HS-5 (cell line): Measurements from ENCODE around the gene LRRTM2.
A peak's percentile ranks its signal among the peaks of the same experiment; 100 is the strongest.
"Not testable (repeated sequence)": the region's sequence is repeated elsewhere in the genome, so short reads cannot be mapped to it uniquely, and the experiment has no call there.

Experiments used
- DNase-seq: peaks from one replicate; pipeline ENCODE4 v3.0.0-alpha.2; 2012; ENCODE audit warnings: low read depth

The LRRTM2 gene

GRCh38 chr5:138834853-138835252 is 40.3 kb downstream of the LRRTM2 start:
- DNase-seq = not testable (repeated sequence)

GRCh38 chr5:138833726-138834480 is 41.2 kb downstream of the LRRTM2 start:
- no peak for DNase-seq

GRCh38 chr5:138833080-138833479 is 42.1 kb downstream of the LRRTM2 start:
- no peak for DNase-seq

- DNase-seq = no peak
Measured at GRCh38 chr5:138832218-138832617, 42.9 kb downstream of the LRRTM2 start.

- DNase-seq = no peak
Measured at GRCh38 chr5:138831703-138832102, 43.4 kb downstream of the LRRTM2 start.

GRCh38 chr5:138829341-138829740 is 45.8 kb downstream of the LRRTM2 start:
- peak; percentile 11 for DNase-seq

- DNase-seq = no peak
Measured at GRCh38 chr5:138828556-138828955, 46.6 kb downstream of the LRRTM2 start.

- no peak for DNase-seq
Measured at GRCh38 chr5:138824924-138825863, 49.9 kb downstream of the LRRTM2 start.

GRCh38 chr5:138824516-138824915 is 50.6 kb downstream of the LRRTM2 start:
- DNase-seq = no peak

- DNase-seq = no peak
Measured at GRCh38 chr5:138820695-138821094, 54.4 kb downstream of the LRRTM2 start.

GRCh38 chr5:138819081-138819480 is 56.1 kb downstream of the LRRTM2 start:
- no peak for DNase-seq
